Breast epithelium (tissue), 3 donors: Measurements from ENCODE around the gene TSNAXIP1.

Source experiments
- POLR2A ChIP-seq: fragments of 450-650 bp; IDR thresholded peaks from one replicate; pipeline ENCODE4 v1.6.1; 2016; ENCODE audit warnings: antibody characterized with exemption, mild to moderate bottlenecking, moderate library complexity
- TF ChIP-seq, protein P1 (sequence below), 3 donors: fragments of 450-650 bp; IDR thresholded peaks; one replicate each; pipeline ENCODE4 v1.5.1; 2016 to 2017; ENCODE audit warnings: antibody characterized with exemption in 3 of 3, mild to moderate bottlenecking in 3 of 3, moderate library complexity in 3 of 3

DNA sequence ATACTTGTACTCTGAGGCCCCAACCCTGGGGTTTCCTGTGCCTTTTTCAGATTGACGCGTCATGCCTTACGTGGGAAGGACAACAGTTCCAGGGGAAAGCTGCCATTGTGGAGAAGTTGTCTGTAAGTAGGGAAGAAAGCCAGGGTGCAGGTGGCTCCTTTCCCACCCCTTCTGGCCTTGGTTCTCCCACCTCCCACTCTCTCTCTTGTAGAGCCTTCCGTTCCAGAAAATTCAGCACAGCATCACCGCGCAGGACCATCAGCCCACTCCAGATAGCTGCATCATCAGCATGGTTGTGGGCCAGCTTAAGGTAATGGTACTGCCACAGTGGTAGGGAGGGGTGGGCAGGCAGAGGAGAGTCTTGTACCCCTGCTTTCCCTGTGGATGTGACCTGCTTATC is 61.6 kb downstream of the TSNAXIP1 start:
- TF ChIP-seq, protein P1, sequence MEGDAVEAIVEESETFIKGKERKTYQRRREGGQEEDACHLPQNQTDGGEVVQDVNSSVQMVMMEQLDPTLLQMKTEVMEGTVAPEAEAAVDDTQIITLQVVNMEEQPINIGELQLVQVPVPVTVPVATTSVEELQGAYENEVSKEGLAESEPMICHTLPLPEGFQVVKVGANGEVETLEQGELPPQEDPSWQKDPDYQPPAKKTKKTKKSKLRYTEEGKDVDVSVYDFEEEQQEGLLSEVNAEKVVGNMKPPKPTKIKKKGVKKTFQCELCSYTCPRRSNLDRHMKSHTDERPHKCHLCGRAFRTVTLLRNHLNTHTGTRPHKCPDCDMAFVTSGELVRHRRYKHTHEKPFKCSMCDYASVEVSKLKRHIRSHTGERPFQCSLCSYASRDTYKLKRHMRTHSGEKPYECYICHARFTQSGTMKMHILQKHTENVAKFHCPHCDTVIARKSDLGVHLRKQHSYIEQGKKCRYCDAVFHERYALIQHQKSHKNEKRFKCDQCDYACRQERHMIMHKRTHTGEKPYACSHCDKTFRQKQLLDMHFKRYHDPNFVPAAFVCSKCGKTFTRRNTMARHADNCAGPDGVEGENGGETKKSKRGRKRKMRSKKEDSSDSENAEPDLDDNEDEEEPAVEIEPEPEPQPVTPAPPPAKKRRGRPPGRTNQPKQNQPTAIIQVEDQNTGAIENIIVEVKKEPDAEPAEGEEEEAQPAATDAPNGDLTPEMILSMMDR (IDR thresholded peaks at IDR 0.05): no peak
- no peak for TF ChIP-seq POLR2A
